ENCODE measurements around the gene PEX5L. TPM values are rescaled to one million over a fixed set of nuclear protein-coding genes. Genes with fewer than 3 reads are reported as not detected.

PEX5L gene
- polyA plus RNA-seq, 1 experiment: not detected

- no peak overlapping the region for H3K4me3 ChIP-seq (ENCODE audit: low read depth, low read length)
- no peak for TF ChIP-seq CTCF (IDR thresholded peaks at IDR 0.05; ENCODE audit: insufficient read depth, low read depth, low read length)
- DNase-seq (ENCODE audit: low read depth): no peak
- POLR2A ChIA-PET: no interaction called here
- no peaks in the 10 kb centered on the region for H3K36me3 ChIP-seq (ENCODE audit: control insufficient read depth, insufficient read depth, low read length)
- CTCF ChIA-PET: no interaction called here
- H3K27me3 ChIP-seq (ENCODE audit: control insufficient read depth, insufficient read depth, low read length): no peaks in the 10 kb centered on the region; the same call in 1 of the 2 replicates
These were observed 150.8 kb downstream of the PEX5L start for GRCh38 chr3:179885950-179886349.

GRCh38 chr3:179884136-179884535 lies 152.6 kb downstream of the PEX5L start:
- TF ChIP-seq CTCF (IDR thresholded peaks at IDR 0.05; ENCODE audit: insufficient read depth, low read depth, low read length): no peak
- no peaks in the 10 kb centered on the region; the same call in 1 of the 2 replicates for H3K27me3 ChIP-seq (ENCODE audit: control insufficient read depth, insufficient read depth, low read length)
- POLR2A ChIA-PET: no interaction called here
- DNase-seq (ENCODE audit: low read depth): no peak
- CTCF ChIA-PET: no interaction called here
- no peaks in the 10 kb centered on the region for H3K36me3 ChIP-seq (ENCODE audit: control insufficient read depth, insufficient read depth, low read length)
- no peak overlapping the region for H3K4me3 ChIP-seq (ENCODE audit: low read depth, low read length)

GRCh38 chr3:179882292-179882691 lies 154.4 kb downstream of the PEX5L start:
- POLR2A ChIA-PET: no interaction called here
- no peak for DNase-seq (ENCODE audit: low read depth)
- Histone ChIP-seq H3K4me3 (ENCODE audit: low read depth, low read length) (no peak overlapping the region), H3K36me3 (ENCODE audit: control insufficient read depth, insufficient read depth, low read length) (no peaks in the 10 kb centered on the region), H3K27me3 (ENCODE audit: control insufficient read depth, insufficient read depth, low read length) (no peaks in the 10 kb centered on the region; the same call in 1 of the 2 replicates)
- CTCF ChIA-PET: interaction anchor here (1.1 kb wide), 1 partner anchor 9 kb away, joined by 3 read pairs; no protein-coding TSS in a partner anchor
- no peak for TF ChIP-seq CTCF (IDR thresholded peaks at IDR 0.05; ENCODE audit: insufficient read depth, low read depth, low read length)

- DNase-seq (ENCODE audit: low read depth): no peak
- no peak for TF ChIP-seq CTCF (IDR thresholded peaks at IDR 0.05; ENCODE audit: insufficient read depth, low read depth, low read length)
- Histone ChIP-seq H3K27me3 (ENCODE audit: control insufficient read depth, insufficient read depth, low read length) (no peaks in the 10 kb centered on the region; the same call in 1 of the 2 replicates), H3K4me3 (ENCODE audit: low read depth, low read length) (no peak overlapping the region), H3K36me3 (ENCODE audit: control insufficient read depth, insufficient read depth, low read length) (no peaks in the 10 kb centered on the region)
- ChIA-PET POLR2A (no interaction called here), CTCF (interaction anchor here (1.1 kb wide), 1 partner anchor 9 kb away, joined by 3 read pairs; no protein-coding TSS in a partner anchor)
These were observed 154.9 kb downstream of the PEX5L start for GRCh38 chr3:179881791-179882190.

GRCh38 chr3:179880868-179881267 lies 155.9 kb downstream of the PEX5L start:
- no peak overlapping the region for H3K4me3 ChIP-seq (ENCODE audit: low read depth, low read length)
- no peaks in the 10 kb centered on the region; the same call in 1 of the 2 replicates for H3K27me3 ChIP-seq (ENCODE audit: control insufficient read depth, insufficient read depth, low read length)
- no peak for DNase-seq (ENCODE audit: low read depth)
- TF ChIP-seq CTCF (IDR thresholded peaks at IDR 0.05; ENCODE audit: insufficient read depth, low read depth, low read length): no peak
- ChIA-PET POLR2A (no interaction called here), CTCF (no interaction called here)
- no peaks in the 10 kb centered on the region for H3K36me3 ChIP-seq (ENCODE audit: control insufficient read depth, insufficient read depth, low read length)

Data from BJ (cell line).